ENCODE results near the gene UBXN11. TPM values are rescaled to one million over a fixed set of nuclear protein-coding genes. Genes with fewer than 3 reads are reported as not detected.

UBXN11 gene
- total and polyA plus RNA-seq, 11 donors, result 3.7 to 17.2 (median 8.0) TPM

- intact Hi-C loops (cut with DNase I), result no loop called here
- DNase-seq, result no peak
- H3K27me3 ChIP-seq, result no peaks in the 10 kb centered on the region
Observed at GRCh38 chr1:26307363-26307781, 936 bp upstream of the UBXN11 start.

DNA sequence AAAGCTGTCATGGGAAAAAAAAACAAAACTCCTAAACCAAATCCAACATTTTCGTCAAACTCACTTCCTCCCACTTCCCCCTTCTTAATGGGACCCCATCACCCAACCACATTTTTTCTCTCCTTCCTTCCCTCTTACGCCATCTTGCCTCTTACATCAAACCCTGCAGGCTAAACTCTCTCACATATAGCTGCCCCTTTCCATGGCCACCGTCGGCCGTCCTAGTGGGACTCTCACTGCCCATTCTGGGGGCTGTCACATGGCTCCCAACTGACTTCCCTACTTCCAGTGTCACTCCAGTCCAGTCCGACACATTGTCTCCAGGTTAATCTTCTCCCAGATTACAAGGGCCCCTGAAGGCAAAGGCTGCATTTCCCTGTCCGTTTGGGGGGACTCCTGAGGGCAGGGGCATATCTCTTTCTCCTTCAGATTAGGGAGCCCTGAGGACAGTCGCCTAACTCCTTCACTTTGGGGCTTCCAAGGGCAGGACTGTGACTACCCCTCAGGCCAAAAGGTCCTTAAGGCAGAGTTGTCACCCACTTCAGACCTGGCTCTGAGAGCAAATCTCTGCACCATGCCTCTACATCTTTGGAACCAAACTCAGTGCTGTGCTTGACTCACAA, 658 bp downstream of the UBXN11 start:
- Histone ChIP-seq H3K9me3 (no peaks in the 10 kb centered on the region), H3K36me3 (no peaks in the 10 kb centered on the region), H3K27me3 (no peaks in the 10 kb centered on the region), H3K4me1 (peaks cover 3 to 60% (median 16%) of the 10 kb centered on the region in 12 donors), H3K27ac (peak overlapping the region in 10 of 12 donors; percentile 28 to 93 (median 59)), H3K4me3 (peak overlapping the region; percentile 62 to 82 (median 77))
- TF ChIP-seq, protein P1, sequence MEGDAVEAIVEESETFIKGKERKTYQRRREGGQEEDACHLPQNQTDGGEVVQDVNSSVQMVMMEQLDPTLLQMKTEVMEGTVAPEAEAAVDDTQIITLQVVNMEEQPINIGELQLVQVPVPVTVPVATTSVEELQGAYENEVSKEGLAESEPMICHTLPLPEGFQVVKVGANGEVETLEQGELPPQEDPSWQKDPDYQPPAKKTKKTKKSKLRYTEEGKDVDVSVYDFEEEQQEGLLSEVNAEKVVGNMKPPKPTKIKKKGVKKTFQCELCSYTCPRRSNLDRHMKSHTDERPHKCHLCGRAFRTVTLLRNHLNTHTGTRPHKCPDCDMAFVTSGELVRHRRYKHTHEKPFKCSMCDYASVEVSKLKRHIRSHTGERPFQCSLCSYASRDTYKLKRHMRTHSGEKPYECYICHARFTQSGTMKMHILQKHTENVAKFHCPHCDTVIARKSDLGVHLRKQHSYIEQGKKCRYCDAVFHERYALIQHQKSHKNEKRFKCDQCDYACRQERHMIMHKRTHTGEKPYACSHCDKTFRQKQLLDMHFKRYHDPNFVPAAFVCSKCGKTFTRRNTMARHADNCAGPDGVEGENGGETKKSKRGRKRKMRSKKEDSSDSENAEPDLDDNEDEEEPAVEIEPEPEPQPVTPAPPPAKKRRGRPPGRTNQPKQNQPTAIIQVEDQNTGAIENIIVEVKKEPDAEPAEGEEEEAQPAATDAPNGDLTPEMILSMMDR (IDR thresholded peaks at IDR 0.05), result no peak
- no peak for TF ChIP-seq POLR2A (IDR thresholded peaks at IDR 0.05)
- intact Hi-C loops (cut with DNase I), result no loop called here
- WGBS, 4 donors, result 30 to 42% (median 37%) methylated on average over 8 of the region's 8 CpGs
- DNase-seq, result peak in 1 of 5 donors; percentile 51
- ATAC-seq, result no peak

More at GRCh38 chr1:26307363-26307781, 936 bp upstream of the UBXN11 start:
- TF ChIP-seq, protein P1 (IDR thresholded peaks at IDR 0.05), result no peak
- no peak for TF ChIP-seq POLR2A (IDR thresholded peaks at IDR 0.05)
- 53 to 64% (median 57%) methylated on average over 6 of the region's 6 CpGs for WGBS, 4 donors
- H3K27ac ChIP-seq, result peak overlapping the region in 7 of 12 donors; percentile 25 to 93 (median 46)
- H3K4me3 ChIP-seq, result peak overlapping the region in 1 of 12 donors; percentile 78
- no peak for ATAC-seq
- no peaks in the 10 kb centered on the region for H3K36me3 ChIP-seq
- peaks cover 3 to 56% (median 15%) of the 10 kb centered on the region in 12 donors for H3K4me1 ChIP-seq
- no peaks in the 10 kb centered on the region for H3K9me3 ChIP-seq

DNA sequence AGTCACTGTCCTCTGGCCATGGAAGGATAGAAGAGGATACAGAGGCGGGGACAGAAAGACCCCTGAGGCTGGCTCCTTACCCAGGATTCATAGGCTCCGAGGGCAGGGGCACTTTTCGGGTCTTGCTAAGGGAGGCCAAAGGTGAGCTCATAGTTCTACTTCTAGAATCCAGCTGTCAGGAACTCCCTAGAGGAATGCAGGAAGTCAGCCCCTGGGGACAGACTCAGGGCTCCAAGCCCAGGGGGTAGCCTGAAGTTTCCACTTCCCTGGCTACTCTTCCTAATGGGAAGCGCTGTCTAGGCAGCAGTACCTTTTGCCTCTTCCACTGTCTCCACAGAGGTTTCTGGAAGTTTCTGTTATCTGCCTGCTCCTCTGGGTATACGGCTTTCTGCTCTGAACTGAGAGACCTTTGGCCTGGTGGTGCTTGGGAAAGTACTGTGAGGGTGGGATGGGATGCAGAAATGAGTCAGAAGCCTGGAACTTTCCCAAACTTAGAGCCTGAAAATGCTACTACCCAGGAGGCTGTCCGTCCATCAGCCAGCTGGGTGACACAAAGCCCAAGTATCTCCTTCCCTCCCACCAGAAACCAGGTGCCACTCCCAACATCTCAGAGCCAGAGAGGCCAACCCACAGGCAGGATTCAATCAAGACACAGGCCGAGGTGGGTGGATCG, 3.6 kb downstream of the UBXN11 start:
- intact Hi-C loops (cut with DNase I), result loop anchor here in 1 of 10 donors (2.0 kb wide), 1 partner anchor 16 kb away; no protein-coding TSS in a partner anchor
- Histone ChIP-seq H3K36me3 (no peaks in the 10 kb centered on the region), H3K27ac (peak overlapping the region in 7 of 12 donors; percentile 0 to 64 (median 18)), H3K9me3 (no peaks in the 10 kb centered on the region), H3K4me3 (no peak overlapping the region), H3K4me1 (peaks cover 3 to 52% (median 16%) of the 10 kb centered on the region in 12 donors), H3K27me3 (no peaks in the 10 kb centered on the region)
- peak in 3 of 5 donors; percentile 57 to 61 (median 57) for DNase-seq
- 46 to 65% (median 57%) methylated on average over 8 of the region's 8 CpGs for WGBS, 4 donors
- no peak for TF ChIP-seq POLR2A (IDR thresholded peaks at IDR 0.05)
- TF ChIP-seq, protein P1 (IDR thresholded peaks at IDR 0.05), result no peak
- peak in 3 of 4 donors; percentile 29 to 63 (median 39) for ATAC-seq

DNA sequence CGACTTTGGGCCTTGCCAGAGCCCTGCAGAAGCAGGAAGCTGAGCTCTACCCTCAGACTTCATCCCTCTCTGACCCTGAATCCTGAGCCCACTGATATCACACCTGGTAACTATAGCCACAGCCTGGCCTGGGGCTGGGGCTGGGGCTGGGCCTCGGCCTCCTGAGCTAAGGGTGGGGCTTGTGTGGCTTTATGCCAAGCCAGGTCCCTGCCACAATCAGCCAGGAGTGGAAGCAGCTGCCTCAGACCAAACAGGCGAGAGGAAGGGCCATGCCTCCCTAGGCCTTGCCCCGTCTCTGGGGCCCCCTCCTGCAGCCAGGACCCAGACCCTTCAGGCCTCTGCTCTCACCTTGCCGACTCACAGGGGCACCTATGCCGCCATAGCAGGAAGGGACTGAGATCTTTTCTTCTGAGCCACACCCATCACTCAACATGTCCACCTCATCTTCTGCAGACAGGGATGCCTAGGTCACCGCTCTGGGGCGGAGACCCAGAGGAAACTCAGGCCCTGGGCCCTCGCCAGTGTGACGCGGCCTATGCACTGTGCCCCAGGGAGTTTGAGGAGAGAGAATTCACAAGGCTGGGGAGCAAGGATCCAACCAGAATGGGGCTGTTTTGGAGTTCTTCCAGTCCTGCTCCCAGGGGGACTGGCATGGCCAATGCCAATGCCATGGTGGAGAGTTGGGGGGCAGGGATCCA, 5.7 kb downstream of the UBXN11 start:
- ATAC-seq, result no peak
- WGBS, 4 donors, result 89 to 93% (median 90%) methylated on average over 10 to 11 of the region's 11 CpGs
- DNase-seq, result no peak

More for the DNA sequence above, 5.7 kb downstream of the UBXN11 start:
- Histone ChIP-seq H3K36me3 (peaks cover 0 to 8% (median 0%) of the 10 kb centered on the region in 9 donors), H3K4me1 (peaks cover 1 to 35% (median 8%) of the 10 kb centered on the region in 12 donors), H3K4me3 (no peak overlapping the region), H3K9me3 (no peaks in the 10 kb centered on the region), H3K27me3 (no peaks in the 10 kb centered on the region), H3K27ac (no peak overlapping the region)
- no peak for TF ChIP-seq POLR2A (IDR thresholded peaks at IDR 0.05)
- TF ChIP-seq, protein P1 (IDR thresholded peaks at IDR 0.05), result no peak
- intact Hi-C loops (cut with DNase I), result no loop called here

Measured in heart left ventricle (tissue), 16 donors.